GM03348 (cell line): ENCODE measurements around the gene NCF4.

Source experiments
- DNase-seq: peaks from one replicate; pipeline ENCODE4 v3.0.0; 2012; ENCODE audit warnings: low spot score

Gene NCF4

DNA sequence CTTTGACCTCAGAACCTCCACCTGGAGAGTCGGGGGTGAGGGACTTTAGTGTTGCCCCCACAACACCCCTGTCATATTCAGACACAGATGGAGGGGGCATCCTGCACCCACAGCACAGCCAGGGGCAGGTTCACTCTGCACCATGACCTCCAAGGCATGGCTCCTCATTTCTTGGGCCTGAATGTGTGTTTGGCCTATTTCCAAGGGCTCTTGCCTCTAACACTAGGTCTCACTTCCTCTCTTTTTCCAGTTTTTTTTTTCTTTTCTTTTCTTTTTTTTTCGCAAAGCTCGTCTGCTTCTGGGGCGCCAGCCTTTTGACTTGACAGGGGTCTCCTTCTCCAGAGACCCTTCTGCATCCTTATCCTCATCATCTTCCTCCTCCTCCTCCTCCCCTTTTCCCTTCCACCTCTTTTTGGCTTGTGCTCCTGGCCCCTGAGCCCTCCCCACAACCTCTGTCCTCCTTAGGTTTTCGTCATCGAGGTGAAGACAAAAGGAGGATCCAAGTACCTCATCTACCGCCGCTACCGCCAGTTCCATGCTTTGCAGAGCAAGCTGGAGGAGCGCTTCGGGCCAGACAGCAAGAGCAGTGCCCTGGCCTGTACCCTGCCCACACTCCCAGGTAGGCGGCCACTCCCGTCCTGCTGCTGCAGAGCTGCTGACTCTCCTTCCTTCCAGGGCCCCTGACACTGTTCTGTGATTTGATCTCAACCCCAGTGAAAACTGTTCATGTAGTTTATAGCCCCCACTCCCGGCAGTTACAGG is 3.8 kb downstream of the NCF4 start:
- DNase-seq, result no peak

- DNase-seq, result peak; percentile 26
Measured at GRCh38 chr22:36865346-36865745, 4.5 kb downstream of the NCF4 start.

DNA sequence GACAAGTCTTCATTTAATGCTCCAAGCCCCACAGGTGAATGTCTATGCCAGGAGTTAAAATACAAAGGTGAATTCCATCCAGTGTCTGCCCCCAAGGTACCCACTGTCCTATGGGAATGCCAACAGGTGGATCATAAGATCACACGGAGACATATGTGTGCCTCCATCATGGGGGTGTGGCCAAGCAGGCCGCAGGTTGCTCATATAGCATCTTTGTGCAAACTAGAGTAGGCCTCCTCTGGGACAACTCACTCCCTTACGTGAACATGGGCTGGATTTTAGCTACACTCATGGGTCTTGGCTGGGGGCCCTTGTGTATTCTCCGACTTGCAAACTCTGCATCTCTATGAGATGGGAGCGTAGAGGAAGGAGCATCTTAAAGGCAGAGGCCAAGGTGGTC is 6.9 kb downstream of the NCF4 start:
- DNase-seq, result no peak

DNA sequence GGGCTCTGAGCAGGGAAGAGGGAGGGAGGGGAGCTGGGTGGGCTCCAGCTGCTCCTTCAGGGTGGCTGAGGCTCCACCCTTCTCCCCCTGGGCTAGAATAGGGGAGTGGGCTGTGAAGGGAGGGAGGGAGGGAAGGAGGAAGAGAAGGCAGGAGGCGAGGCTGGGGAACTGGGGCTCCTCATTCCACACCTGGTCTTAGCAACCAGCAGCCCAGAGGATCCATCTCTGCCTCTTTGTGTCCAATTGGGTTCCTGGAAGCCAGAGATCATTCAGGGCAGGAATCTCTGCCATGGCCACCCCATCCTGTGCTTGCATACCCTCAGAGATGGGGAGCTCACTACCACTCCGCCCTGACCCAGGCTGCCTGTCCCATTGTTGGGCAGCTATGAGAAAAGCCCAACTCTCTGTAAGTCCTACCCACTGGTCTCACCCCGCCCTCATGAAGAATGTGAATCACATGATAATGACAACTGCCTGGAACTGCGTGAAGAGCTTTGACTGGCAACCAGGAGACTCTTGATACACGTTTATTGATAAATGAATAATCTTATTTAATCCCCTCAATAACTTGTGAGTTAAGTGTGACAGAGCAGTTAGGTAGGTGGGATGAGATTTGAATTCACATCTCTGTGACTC is 7.9 kb downstream of the NCF4 start:
- no peak for DNase-seq

DNA sequence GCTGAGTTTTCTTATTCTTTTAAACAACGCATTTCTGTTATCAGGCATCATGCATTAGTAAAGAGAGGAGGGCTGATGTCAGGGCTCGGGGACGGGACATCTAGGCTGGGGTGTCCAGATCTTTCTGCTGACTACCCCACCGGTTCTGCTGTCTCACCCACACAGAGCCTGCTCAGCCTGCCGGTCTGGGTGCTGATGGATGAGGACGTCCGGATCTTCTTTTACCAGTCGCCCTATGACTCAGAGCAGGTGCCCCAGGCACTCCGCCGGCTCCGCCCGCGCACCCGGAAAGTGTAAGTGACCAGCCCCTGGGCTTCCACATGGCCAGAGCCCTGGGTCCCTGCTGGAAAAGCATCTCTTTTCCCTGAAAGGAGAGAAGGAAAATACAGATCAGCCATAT is 9.4 kb downstream of the NCF4 start:
- DNase-seq, result no peak

GRCh38 chr22:36871669-36872081 is 10.9 kb downstream of the NCF4 start:
- DNase-seq, result no peak

DNA sequence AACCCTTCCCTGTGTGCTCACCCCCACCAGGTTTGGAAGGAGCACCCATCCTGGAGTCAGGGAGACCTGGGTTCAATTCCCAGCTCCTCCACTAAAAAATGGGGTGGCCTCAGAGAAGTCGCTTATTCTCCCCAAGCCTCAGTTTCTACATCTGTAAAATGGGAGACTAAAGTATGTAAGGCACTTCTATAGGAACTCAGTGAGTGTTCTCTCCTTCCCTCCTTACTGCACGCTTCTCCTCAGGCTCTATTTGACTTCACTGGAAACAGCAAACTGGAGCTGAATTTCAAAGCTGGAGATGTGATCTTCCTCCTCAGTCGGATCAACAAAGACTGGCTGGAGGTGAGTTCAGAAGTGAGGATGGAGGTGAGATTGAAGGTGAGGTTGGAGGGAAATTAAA is 11.3 kb downstream of the NCF4 start:
- DNase-seq, result no peak

- DNase-seq, result no peak
Measured at GRCh38 chr22:36872866-36873498, 12.2 kb downstream of the NCF4 start.

GRCh38 chr22:36873614-36874308 is 13.0 kb downstream of the NCF4 start:
- peak; percentile 90 for DNase-seq

- DNase-seq, result no peak
Measured at GRCh38 chr22:36874309-36874696, 13.5 kb downstream of the NCF4 start.

DNA sequence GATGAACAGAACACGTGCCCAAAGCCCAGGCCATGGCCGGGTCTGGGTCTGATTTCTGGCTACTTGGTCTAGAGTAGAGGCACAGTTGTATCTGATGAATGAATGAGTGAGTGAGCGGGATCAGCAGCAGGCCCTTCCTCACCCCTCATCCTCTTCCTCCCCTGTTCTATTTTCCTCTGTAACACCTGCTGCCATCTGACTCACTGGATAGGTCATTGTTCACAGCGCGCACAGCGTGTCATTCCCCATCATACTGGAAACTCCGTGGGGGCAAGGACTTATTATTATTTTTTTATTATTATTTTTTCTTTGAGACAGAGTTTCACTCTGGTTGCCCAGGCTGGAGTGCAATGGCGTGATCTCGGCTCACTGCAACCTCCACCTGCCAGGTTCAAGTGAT is 13.9 kb downstream of the NCF4 start:
- DNase-seq, result no peak

GRCh38 chr22:36875741-36876140 is 14.9 kb downstream of the NCF4 start:
- DNase-seq, result no peak

GRCh38 chr22:36879775-36880174 is 19.0 kb downstream of the NCF4 start:
- peak; percentile 71 for DNase-seq

DNA sequence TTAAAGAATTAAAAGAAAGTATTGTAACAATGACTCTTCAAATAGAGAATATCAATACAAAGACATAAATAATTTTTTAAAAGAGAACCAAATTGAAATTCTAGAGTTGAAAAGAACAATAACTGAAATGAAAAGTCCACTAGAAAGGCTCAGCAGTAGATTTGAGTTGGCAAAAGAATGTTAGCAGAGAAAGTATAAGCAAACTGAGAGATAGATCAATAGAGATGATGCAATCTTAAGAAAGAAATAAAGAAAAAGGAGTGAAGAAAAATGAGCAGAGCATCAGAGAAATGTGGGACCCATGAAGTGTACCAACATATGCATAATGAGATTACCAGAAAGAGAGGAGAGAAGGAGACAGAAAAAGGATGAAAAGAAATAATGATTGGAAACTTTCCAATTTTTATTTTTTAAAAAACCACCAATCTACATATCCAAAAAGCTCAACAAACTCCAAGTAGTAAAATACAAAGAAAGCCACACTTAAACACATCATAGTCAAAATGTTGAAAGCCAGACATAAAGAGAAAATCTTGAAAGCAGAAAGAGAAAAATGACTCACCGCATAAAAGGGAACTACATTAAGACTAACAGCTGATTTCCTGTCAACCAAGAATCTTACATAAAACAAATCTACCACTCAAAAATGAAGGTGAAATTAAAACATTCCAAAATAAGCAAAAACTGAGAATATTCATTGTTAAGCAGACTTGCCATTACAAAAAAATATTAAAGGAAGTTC is 20.9 kb downstream of the NCF4 start:
- no peak for DNase-seq

DNA sequence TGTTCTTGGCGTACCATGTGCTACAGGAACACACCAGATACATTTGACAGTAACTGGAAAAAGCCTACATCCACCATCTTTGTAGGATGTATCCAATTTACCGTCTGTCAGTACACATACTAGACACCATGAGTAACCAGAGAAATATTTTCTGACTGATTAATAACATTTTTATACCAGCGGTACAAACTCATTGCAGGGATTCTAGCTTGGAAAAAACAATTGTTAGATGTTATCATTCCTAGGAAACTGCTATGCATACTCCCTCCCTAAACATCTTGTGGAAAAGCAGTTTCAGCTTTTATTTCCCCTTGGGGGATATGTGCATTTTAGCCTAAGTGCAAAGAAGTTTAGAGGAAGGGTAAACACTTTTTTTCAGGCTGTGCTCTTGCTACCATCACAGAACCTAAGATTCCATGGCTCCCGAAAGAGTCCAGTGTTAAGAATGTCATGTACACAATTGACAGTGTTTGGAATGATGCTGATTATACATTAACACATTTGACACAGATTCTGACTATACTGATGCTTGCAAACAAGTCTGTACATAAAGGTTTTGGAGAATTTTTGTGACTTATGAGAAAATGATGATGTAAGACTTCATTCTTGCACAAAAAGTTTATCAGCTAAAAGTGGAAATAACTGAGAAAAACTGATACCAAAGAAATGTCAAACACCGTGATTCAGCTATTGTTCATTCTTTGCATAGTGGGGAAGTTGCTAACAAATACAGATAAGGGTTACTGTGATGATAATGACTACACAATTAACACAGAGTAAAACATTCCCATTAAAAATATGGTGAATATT is 23.7 kb downstream of the NCF4 start:
- DNase-seq, result peak; percentile 41

GRCh38 chr22:36885474-36885873 is 24.7 kb downstream of the NCF4 start:
- no peak for DNase-seq

DNA sequence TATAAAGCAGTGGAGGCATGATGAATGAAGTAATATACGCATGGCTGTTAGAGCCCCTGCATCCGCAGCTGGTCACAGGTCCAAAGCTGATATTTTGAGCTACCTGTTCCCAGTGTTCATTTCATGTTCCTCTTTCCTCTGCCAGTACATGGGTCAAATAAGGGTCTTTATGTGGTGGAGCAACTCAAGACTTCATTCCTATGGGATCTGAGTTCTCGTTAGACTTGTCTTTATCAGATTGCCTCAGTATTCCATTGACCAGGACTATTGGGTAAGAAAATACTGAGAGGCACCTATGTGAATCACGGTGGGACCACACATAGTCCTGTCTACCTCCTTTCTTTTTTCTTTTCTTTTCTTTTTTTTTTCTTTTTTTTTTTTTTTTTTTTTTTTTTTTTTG is 25.2 kb downstream of the NCF4 start:
- DNase-seq, result no peak

GRCh38 chr22:36887162-36887561 is 26.4 kb downstream of the NCF4 start:
- no peak for DNase-seq

- no peak for DNase-seq
Measured at GRCh38 chr22:36891646-36892045, 30.8 kb downstream of the NCF4 start.

DNA sequence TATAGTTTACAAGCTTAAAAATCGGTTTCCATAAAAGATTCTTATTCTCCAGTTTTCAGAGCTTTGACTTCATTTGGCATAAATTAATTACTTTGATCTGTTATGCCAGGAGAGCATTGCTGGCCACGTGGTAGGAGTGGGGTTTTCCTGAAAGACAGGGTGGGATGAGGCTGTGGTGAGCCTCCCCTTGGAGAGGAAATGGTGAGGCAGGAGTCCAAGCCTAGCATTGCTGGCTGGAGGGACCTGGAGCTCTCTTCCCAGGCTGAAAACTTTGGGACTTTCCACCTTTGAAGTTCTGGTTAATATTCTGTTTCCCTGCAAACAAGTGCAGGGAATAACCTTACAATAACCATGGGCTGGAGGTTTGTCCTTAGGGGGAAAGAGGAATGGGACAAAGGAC is 31.5 kb downstream of the NCF4 start:
- DNase-seq, result no peak

- no peak for DNase-seq
Measured at GRCh38 chr22:36893262-36893661, 32.5 kb downstream of the NCF4 start.
